Measurements from ENCODE around the gene DSPP. TPM values are rescaled to one million over a fixed set of nuclear protein-coding genes. Genes with fewer than 3 reads are reported as not detected.
"Not testable (repeated sequence)": the region's sequence is repeated elsewhere in the genome, so short reads cannot be mapped to it uniquely, and the experiment has no call there.

DSPP gene
- total and polyA plus RNA-seq, 12 donors: 0.06 TPM; not detected in 11

- intact Hi-C loops (cut with DNase I): no loop called here
- Histone ChIP-seq H3K9me3 (replicated peaks in 1 of 3) (no peaks in the 10 kb centered on the region), H3K27ac (no peak overlapping the region), H3K36me3 (replicated peaks in 1 of 2) (no peaks in the 10 kb centered on the region), H3K4me1 (replicated peaks in 1 of 2) (peaks cover 0 to 6% of the 10 kb centered on the region in 2 donors), H3K4me3 (no peak overlapping the region), H3K27me3 (no peaks in the 10 kb centered on the region)
- TF ChIP-seq POLR2A (IDR thresholded peaks at IDR 0.05) (no peak), CTCF (IDR thresholded peaks at IDR 0.05) (no peak)
- 51 to 66% (median 60%) methylated on average over 2 of the region's 2 CpGs for WGBS, 4 donors
- no peak for DNase-seq
These were observed 42.1 kb upstream of the DSPP start for GRCh38 chr4:87566276-87566675.

GRCh38 chr4:87567191-87567590 is 41.1 kb upstream of the DSPP start:
- H3K9me3 ChIP-seq (replicated peaks in 1 of 3): no peaks in the 10 kb centered on the region
- H3K4me3 ChIP-seq: no peak overlapping the region
- 64 to 82% (median 73%) methylated on average over 2 of the region's 2 CpGs for WGBS, 4 donors
- TF ChIP-seq CTCF (IDR thresholded peaks at IDR 0.05): no peak
- TF ChIP-seq POLR2A (IDR thresholded peaks at IDR 0.05): no peak
- intact Hi-C loops (cut with DNase I): no loop called here
- peaks cover 0 to 6% of the 10 kb centered on the region in 2 donors for H3K4me1 ChIP-seq (replicated peaks in 1 of 2)
- H3K27ac ChIP-seq: no peak overlapping the region
- H3K27me3 ChIP-seq: no peaks in the 10 kb centered on the region
- H3K36me3 ChIP-seq (replicated peaks in 1 of 2): no peaks in the 10 kb centered on the region
- DNase-seq: no peak

GRCh38 chr4:87570290-87570805 is 38.0 kb upstream of the DSPP start:
- no peak for TF ChIP-seq CTCF (IDR thresholded peaks at IDR 0.05)
- TF ChIP-seq POLR2A (IDR thresholded peaks at IDR 0.05): no peak
- WGBS, 4 donors: 70 to 84% (median 73%) methylated on average over 5 of the region's 5 CpGs
- intact Hi-C loops (cut with DNase I): no loop called here

GRCh38 chr4:87574376-87574775 is 34.0 kb upstream of the DSPP start:
- intact Hi-C loops (cut with DNase I); H3K9me3 ChIP-seq (replicated peaks in 1 of 3); H3K4me1 ChIP-seq (replicated peaks in 1 of 2); H3K36me3 ChIP-seq (replicated peaks in 1 of 2); H3K4me3 ChIP-seq; H3K27me3 ChIP-seq; DNase-seq: not testable (repeated sequence)
- peak overlapping the region in 1 of 5 donors; percentile 9 for H3K27ac ChIP-seq

More at GRCh38 chr4:87570290-87570805, 38.0 kb upstream of the DSPP start:
- no peak for DNase-seq
- Histone ChIP-seq H3K4me1 (replicated peaks in 1 of 2) (peaks cover 0 to 6% of the 10 kb centered on the region in 2 donors), H3K27ac (no peak overlapping the region), H3K9me3 (replicated peaks in 1 of 3) (no peaks in the 10 kb centered on the region), H3K4me3 (no peak overlapping the region), H3K27me3 (no peaks in the 10 kb centered on the region), H3K36me3 (replicated peaks in 1 of 2) (no peaks in the 10 kb centered on the region)

- no peaks in the 10 kb centered on the region for H3K36me3 ChIP-seq (replicated peaks in 1 of 2)
- no peaks in the 10 kb centered on the region for H3K4me1 ChIP-seq (replicated peaks in 1 of 2)
- no peaks in the 10 kb centered on the region for H3K27me3 ChIP-seq
- intact Hi-C loops (cut with DNase I): no loop called here
- H3K4me3 ChIP-seq: no peak overlapping the region
- peak overlapping the region in 1 of 5 donors; percentile 9 for H3K27ac ChIP-seq
- DNase-seq: peak in 2 of 7 donors; percentile 21 to 30
- 25 to 66% (median 44%) methylated on average over 3 of the region's 3 CpGs for WGBS, 4 donors
- TF ChIP-seq CTCF (IDR thresholded peaks at IDR 0.05): no peak
- no peak for TF ChIP-seq POLR2A (IDR thresholded peaks at IDR 0.05)
- no peaks in the 10 kb centered on the region for H3K9me3 ChIP-seq (replicated peaks in 1 of 3)
These were observed 33.3 kb upstream of the DSPP start for GRCh38 chr4:87574996-87575395.
